NCI-H1105 treated with DMSO at 0.1 percent for 48 hours (cell line): ENCODE data around the gene DBX2.
"Not testable (repeated sequence)": the region's sequence is repeated elsewhere in the genome, so short reads cannot be mapped to it uniquely, and the experiment has no call there.

ENCODE experiments used
- DNase-seq: peaks from one replicate; lab custom pipeline; 2025; lab: John Stamatoyannopoulos, UW

DBX2 gene

DNA sequence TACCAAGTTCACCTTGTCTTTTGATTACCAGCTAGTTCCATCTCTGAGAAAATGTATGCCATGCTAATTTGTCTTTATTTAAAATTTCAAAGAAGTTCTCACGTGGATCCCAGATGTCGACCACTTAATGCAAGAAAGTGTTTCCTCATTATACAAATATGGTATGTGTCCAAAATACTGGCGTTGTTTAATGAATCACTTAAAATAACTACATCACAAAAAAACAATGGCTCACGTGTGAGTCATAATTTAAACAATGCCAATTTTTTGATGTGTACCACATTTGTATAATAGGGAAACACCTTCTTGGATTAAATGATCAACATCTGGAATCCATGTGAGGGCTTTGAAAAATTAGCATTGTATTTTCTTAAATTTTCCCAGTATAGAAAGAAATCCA is 40.8 kb downstream of the DBX2 start:
- DNase-seq, result no peak

DNA sequence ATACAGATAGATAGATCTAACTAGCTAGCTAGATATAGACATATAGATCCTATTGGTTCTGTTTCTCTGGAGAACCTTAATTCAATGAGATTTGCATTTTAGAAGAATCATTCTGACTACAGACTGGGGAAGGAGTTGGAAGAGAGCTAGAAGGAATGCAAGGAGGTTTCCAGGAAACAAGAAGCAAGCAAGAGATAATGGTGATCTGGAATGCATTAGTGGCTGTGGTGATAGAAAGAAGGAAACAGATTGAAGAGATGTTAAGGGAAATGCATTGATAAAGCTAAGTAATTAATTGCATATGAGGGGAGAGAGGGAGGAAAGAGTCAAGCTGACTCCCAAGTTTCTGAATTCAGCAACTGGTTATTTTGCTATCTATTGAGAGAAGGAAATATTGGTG is 42.7 kb downstream of the DBX2 start:
- no peak for DNase-seq

DNA sequence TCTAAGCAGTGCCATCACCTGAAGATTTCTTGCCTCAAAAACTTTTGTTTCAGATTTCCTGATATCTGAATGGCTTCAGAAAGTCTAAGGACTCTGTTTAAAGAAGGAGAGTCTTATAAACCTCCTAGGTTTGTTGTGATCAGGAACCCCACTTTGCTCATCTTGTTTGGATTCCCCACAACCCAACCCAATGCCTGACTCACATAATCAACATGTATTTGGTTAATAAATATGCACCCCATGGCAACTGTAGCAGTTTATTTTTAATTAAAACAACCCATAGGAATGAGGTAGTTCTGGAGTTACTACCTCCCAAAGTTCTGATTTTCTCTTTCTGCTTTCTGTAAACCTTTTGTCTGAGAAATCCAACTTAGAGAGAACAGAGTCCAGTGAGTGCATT is 51.5 kb downstream of the DBX2 start:
- no peak for DNase-seq

DNA sequence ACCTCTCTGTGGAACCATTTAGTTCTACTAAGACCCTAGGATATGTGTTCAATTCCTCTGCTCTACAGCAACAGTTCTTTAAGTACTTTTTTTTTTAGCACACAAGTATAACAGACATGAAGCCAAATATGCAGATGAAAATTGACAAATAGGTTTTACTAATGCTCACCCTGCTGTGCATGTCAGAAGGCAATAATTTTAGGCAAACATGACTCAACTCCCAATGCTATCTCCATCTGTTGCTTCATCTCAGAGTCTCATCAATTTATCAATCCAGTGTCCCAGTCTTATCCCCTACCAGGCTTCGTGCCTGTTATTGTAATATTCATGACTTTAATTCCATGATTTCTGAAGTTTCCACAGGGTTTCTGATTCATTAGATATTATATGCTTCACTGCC is 57.7 kb downstream of the DBX2 start:
- no peak for DNase-seq

DNA sequence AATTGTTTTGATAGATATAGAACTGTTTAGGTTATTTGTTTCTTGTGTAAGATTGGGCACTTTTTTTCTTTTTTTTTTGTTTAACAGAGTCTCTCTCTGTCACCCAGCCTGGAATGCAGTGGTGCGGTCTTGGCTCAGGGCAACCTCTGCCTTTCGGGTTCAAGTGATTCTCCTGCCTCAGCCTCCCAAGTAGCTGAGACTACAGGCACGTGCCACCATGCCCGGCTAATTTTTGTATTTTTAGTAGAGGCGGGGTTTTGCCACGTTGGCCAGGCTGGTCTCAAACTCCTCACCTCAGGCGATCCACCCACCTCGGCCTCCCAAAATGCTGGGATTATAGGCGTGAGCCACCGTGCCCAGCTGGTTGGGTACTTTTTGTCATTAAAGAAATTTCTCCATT is 66.0 kb downstream of the DBX2 start:
- not testable (repeated sequence) for DNase-seq

DNA sequence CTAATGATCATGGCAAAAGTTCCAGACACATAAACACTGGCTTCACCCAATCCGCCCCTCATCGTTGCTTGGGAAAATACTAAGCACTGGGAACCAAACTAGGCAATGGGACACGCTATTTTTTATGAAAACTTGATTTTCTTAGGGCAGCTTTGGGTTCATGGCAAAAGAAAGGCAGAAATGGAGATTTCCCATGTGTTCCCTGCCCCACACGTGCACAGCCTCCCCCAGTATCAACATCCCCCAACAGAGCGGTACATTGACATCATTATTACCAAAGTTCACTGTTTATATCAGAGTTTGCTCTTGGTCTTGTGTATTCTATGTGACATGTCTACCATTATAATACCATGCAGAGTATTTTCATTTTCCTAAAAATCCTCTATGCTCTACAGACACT is 71.0 kb downstream of the DBX2 start:
- DNase-seq, result no peak

DNA sequence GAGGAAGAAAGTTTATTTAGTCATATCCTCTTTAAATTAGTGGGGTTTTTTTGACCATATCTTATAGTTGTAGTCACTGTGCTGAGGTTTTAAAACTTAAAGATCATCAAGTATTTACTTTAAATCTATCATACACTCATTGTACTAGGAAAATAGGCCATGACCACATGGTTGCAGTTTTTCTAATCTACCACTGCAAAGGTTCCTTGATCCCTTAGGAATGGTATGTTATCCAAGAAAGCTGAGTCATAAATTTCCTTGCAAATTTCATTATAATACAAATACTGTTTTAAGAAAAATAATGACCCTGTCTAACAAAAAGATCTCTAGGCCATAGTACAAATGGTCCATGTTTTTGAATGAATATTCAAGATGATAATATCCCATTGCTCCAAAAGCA is 74.7 kb downstream of the DBX2 start:
- DNase-seq, result no peak

DNA sequence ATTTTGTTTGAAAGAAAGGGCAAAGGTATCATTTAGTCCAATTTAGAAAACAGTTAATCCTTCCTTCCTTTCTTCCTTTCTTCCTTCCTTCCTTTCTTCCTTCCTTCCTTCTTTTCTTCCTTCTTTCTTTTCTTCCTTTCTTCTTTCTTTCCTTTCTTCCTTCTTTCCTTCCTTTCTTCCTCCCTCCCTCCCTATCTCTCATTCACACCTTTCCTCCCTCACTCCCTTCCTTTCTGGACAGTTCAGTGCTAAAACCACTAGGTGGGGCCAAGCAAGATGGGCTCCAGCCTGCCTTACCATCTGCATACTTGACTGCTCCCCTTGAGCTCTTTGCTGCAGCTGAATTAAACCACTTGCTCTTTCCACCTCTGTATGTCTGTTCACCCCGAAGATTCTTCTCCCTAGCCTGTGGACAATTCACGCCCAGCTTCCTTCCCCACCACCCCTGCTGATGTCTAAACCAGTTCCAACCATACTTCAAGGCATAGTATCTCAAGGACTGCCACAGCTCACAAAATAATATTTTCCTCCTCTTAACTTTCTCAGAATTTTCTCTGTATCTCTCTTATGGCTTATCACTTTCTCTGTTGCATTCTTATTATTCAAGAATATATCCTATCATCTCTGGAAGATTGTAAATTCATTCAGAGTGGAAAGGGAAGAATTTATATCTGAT is 78.0 kb downstream of the DBX2 start:
- DNase-seq, result peak; percentile 44

DNA sequence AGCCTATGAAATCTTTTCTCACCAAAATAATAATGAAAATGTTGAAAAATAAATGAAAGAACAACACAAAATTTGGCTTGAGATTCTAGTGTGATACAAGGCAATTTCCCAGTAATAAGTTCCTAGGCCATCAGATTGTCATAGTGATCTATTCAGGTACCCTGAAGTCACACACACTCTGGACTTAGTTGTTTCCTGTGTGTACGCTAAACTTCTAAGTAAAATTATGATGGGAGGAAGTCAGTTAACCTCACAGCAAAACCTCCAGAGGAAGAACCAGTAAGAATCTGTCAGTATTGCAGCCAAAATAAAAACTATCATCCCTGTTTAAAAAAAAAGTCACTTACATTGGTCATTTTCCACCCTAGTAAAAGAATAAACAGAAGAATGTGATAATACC is 81.9 kb downstream of the DBX2 start:
- no peak for DNase-seq
